ENCODE data around the gene LRRC23. TPM values are rescaled to one million over a fixed set of nuclear protein-coding genes. Genes with fewer than 3 reads are reported as not detected.
"Not testable (repeated sequence)": the region's sequence is repeated elsewhere in the genome, so short reads cannot be mapped to it uniquely, and the experiment has no call there.

LRRC23 gene
- polyA plus RNA-seq, 1 of the 3 experiments (the other 2 are of a cell fraction): 11.9 TPM

- peak overlapping the region; percentile 84 to 95; a peak in 3 of 4 replicates for H3K27ac ChIP-seq (ENCODE audit: low read depth in 2 of 2, low read length in 1 of 2)
- H3F3A ChIP-seq (replicated peaks; ENCODE audit: insufficient read depth): peaks cover 35% of the 10 kb centered on the region
- peak overlapping the region; percentile 99 for H3K4me2 ChIP-seq
- H4K20me1 ChIP-seq (ENCODE audit: insufficient read depth): peaks cover 44% of the 10 kb centered on the region
- peak overlapping the region; percentile 100 for H3K9ac ChIP-seq
- H3K27me3 ChIP-seq (ENCODE audit: insufficient read depth): no peaks in the 10 kb centered on the region
- H3K79me2 ChIP-seq (ENCODE audit: insufficient read depth): peaks cover 55% of the 10 kb centered on the region
- peak overlapping the region; percentile 91 to 99 for H3K4me3 ChIP-seq (ENCODE audit: low read depth in 2 of 2, low read length in 1 of 2)
- TF ChIP-seq CTCF (IDR thresholded peaks at IDR 0.05) (peak; percentile 36), MEF2A (IDR thresholded peaks at IDR 0.05; ENCODE audit: borderline replicate concordance, low read depth) (no peak)
- ChIA-PET CTCF (interaction anchor here (0.7 to 10.9 kb wide), 27 partner anchors 8 to 317 kb away, joined by 3 to 164 read pairs (median 7); partner anchors contain the start of genes C12orf57, CDCA3, ENO2 and MLF2), POLR2A (interaction anchor here (0.6 to 5.9 kb wide), 14 partner anchors 9 to 179 kb away, joined by 3 to 57 read pairs (median 6); partner anchors contain the start of genes C12orf57, CDCA3, ENO2 and MLF2)
- no peaks in the 10 kb centered on the region for H3K9me3 ChIP-seq
- DNase-seq: no peak
- H2AFZ ChIP-seq (ENCODE audit: low read depth): no peak overlapping the region
- H3K4me1 ChIP-seq (ENCODE audit: control insufficient read depth in 1 of 2, insufficient read depth in 2 of 2, low read depth in 1 of 2, low read length in 1 of 2): peaks cover 33 to 43% of the 10 kb centered on the region in 2 experiments
- WGBS (ENCODE audit: low lambda C conversion rate): 1% methylated on average over 20 of the region's 22 CpGs
- peaks cover 16 to 38% of the 10 kb centered on the region in 2 experiments for H3K36me3 ChIP-seq (replicated peaks in 1 of 2; ENCODE audit: control insufficient read depth in 1 of 2, insufficient read depth in 2 of 2, low read length in 1 of 2)
- no peaks in the 10 kb centered on the region for H3K9me2 ChIP-seq
These were observed 36.2 kb upstream of the LRRC23 start for GRCh38 chr12:6868211-6869048.

GRCh38 chr12:6869049-6870021, 35.3 kb upstream of the LRRC23 start:
- H3K9ac ChIP-seq: peak overlapping the region; percentile 100
- H3K36me3 ChIP-seq (replicated peaks in 1 of 2; ENCODE audit: control insufficient read depth in 1 of 2, insufficient read depth in 2 of 2, low read length in 1 of 2): peaks cover 16 to 30% of the 10 kb centered on the region in 2 experiments
- H3K9me3 ChIP-seq: no peaks in the 10 kb centered on the region
- H3F3A ChIP-seq (replicated peaks; ENCODE audit: insufficient read depth): peaks cover 41% of the 10 kb centered on the region
- H3K79me2 ChIP-seq (ENCODE audit: insufficient read depth): peaks cover 57% of the 10 kb centered on the region
- ChIA-PET POLR2A (interaction anchor here (0.6 to 2.6 kb wide), 15 partner anchors 10 to 146 kb away, joined by 3 to 19 read pairs (median 4); partner anchors contain the start of genes C12orf57, CDCA3, COPS7A and MLF2), CTCF (interaction anchor here (0.6 to 10.9 kb wide), 35 partner anchors 9 to 318 kb away, joined by 3 to 164 read pairs (median 5); partner anchors contain the start of genes C12orf57, CDCA3, ENO2 and LRRC23)
- H2AFZ ChIP-seq (ENCODE audit: low read depth): no peak overlapping the region
- H3K27me3 ChIP-seq (ENCODE audit: insufficient read depth): no peaks in the 10 kb centered on the region
- no peaks in the 10 kb centered on the region for H3K9me2 ChIP-seq
- peaks cover 34 to 46% of the 10 kb centered on the region in 2 experiments for H3K4me1 ChIP-seq (ENCODE audit: control insufficient read depth in 1 of 2, insufficient read depth in 2 of 2, low read depth in 1 of 2, low read length in 1 of 2)
- TF ChIP-seq MAX (IDR thresholded peaks at IDR 0.05; ENCODE audit: low read depth) (0 out of 2 replicates have a peak, but pooled peaks have one; percentile 18), SIN3A (IDR thresholded peaks at IDR 0.05; ENCODE audit: borderline replicate concordance, low read depth, low read length) (0 out of 2 replicates have a peak, but pooled peaks have one; percentile 44), YY1 (IDR thresholded peaks at IDR 0.05; ENCODE audit: low read depth) (no peak), CTCF (IDR thresholded peaks at IDR 0.05) (peak; percentile 91), RAD21 (IDR thresholded peaks at IDR 0.05; ENCODE audit: low read length) (peak; percentile 73), SMC3 (IDR thresholded peaks at IDR 0.05; ENCODE audit: low read depth, low read length) (peak; percentile 42)
- peaks cover 44% of the 10 kb centered on the region for H4K20me1 ChIP-seq (ENCODE audit: insufficient read depth)
- WGBS (ENCODE audit: low lambda C conversion rate): 40% methylated on average over 9 of the region's 12 CpGs
- peak overlapping the region; percentile 99 for H3K4me2 ChIP-seq
- DNase-seq: peak; percentile 82
- H3K27ac ChIP-seq (ENCODE audit: low read depth in 2 of 2, low read length in 1 of 2): peak overlapping the region; percentile 84 to 95; a peak in 2 of 4 replicates
- H3K4me3 ChIP-seq (ENCODE audit: low read depth in 2 of 2, low read length in 1 of 2): peak overlapping the region; percentile 91 to 99

- Histone ChIP-seq H3K79me2 (ENCODE audit: insufficient read depth) (peaks cover 66% of the 10 kb centered on the region), H3K4me2 (peak overlapping the region; percentile 99; the same call in 1 of the 2 replicates)
- not testable (repeated sequence) for DNase-seq
These were observed 34.3 kb upstream of the LRRC23 start for GRCh38 chr12:6870304-6870703.

More at GRCh38 chr12:6870304-6870703, 34.3 kb upstream of the LRRC23 start:
- not testable (repeated sequence) for H3K9me3 ChIP-seq; H2AFZ ChIP-seq (ENCODE audit: low read depth); H3K9me2 ChIP-seq; H3K9ac ChIP-seq; H3K27me3 ChIP-seq (ENCODE audit: insufficient read depth); H3K4me3 ChIP-seq (ENCODE audit: low read depth in 2 of 2, low read length in 1 of 2)
- peaks cover 20 to 22% of the 10 kb centered on the region in 2 experiments for H3K36me3 ChIP-seq (replicated peaks in 1 of 2; ENCODE audit: control insufficient read depth in 1 of 2, insufficient read depth in 2 of 2, low read length in 1 of 2)
- peaks cover 41% of the 10 kb centered on the region for H3F3A ChIP-seq (replicated peaks; ENCODE audit: insufficient read depth)
- peak overlapping the region in 1 of 2 experiments; percentile 16; a peak in 1 of 4 replicates for H3K27ac ChIP-seq (ENCODE audit: low read depth in 2 of 2, low read length in 1 of 2)
- WGBS (ENCODE audit: low lambda C conversion rate): 100% methylated on average over 2 of the region's 4 CpGs
- peaks cover 44% of the 10 kb centered on the region for H4K20me1 ChIP-seq (ENCODE audit: insufficient read depth)
- ChIA-PET CTCF (interaction anchor here (0.9 to 10.9 kb wide), 13 partner anchors 13 to 171 kb away, joined by 3 to 164 read pairs (median 13); partner anchors contain the start of genes CDCA3, ENO2, LRRC23 and MLF2), POLR2A (interaction anchor here (1.4 to 2.2 kb wide), 4 partner anchors 14 to 146 kb away, joined by 3 to 13 read pairs (median 4); partner anchors contain the start of genes C12orf57, COPS7A and RNU7-1)
- peaks cover 38 to 46% of the 10 kb centered on the region in 2 experiments for H3K4me1 ChIP-seq (ENCODE audit: control insufficient read depth in 1 of 2, insufficient read depth in 2 of 2, low read depth in 1 of 2, low read length in 1 of 2)
